ENCODE data around the gene STK11IP. TPM values are rescaled to one million over a fixed set of nuclear protein-coding genes. Genes with fewer than 3 reads are reported as not detected.

Gene STK11IP
- total RNA-seq, 2 donors from 2014 or later, result 18.3 to 60.3 TPM

GRCh38 chr2:219557791-219558785, 39.6 kb upstream of the STK11IP start:
- no peaks in the 10 kb centered on the region for H3K27me3 ChIP-seq (replicated peaks; ENCODE audit: insufficient read depth)
- TF ChIP-seq, protein P1, sequence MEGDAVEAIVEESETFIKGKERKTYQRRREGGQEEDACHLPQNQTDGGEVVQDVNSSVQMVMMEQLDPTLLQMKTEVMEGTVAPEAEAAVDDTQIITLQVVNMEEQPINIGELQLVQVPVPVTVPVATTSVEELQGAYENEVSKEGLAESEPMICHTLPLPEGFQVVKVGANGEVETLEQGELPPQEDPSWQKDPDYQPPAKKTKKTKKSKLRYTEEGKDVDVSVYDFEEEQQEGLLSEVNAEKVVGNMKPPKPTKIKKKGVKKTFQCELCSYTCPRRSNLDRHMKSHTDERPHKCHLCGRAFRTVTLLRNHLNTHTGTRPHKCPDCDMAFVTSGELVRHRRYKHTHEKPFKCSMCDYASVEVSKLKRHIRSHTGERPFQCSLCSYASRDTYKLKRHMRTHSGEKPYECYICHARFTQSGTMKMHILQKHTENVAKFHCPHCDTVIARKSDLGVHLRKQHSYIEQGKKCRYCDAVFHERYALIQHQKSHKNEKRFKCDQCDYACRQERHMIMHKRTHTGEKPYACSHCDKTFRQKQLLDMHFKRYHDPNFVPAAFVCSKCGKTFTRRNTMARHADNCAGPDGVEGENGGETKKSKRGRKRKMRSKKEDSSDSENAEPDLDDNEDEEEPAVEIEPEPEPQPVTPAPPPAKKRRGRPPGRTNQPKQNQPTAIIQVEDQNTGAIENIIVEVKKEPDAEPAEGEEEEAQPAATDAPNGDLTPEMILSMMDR (IDR thresholded peaks at IDR 0.05), result no peak
- TF ChIP-seq POLR2AphosphoS5 (IDR thresholded peaks at IDR 0.05) (no peak), POLR2A (IDR thresholded peaks at IDR 0.05) (no peak)
- no peaks in the 10 kb centered on the region for H3K9me3 ChIP-seq
- no peak overlapping the region for H3K4me3 ChIP-seq
- WGBS, result 93% methylated on average over 24 of the region's 25 CpGs
- H3K36me3 ChIP-seq, result peaks cover 0 to 3% of the 10 kb centered on the region in 2 donors
- DNase-seq (ENCODE audit: low spot score), result no peak
- intact Hi-C loops (cut with DNase I), result no loop called here
- H3K27ac ChIP-seq, result no peak overlapping the region
- peaks cover 2% of the 10 kb centered on the region for H3K4me1 ChIP-seq (replicated peaks)

DNA sequence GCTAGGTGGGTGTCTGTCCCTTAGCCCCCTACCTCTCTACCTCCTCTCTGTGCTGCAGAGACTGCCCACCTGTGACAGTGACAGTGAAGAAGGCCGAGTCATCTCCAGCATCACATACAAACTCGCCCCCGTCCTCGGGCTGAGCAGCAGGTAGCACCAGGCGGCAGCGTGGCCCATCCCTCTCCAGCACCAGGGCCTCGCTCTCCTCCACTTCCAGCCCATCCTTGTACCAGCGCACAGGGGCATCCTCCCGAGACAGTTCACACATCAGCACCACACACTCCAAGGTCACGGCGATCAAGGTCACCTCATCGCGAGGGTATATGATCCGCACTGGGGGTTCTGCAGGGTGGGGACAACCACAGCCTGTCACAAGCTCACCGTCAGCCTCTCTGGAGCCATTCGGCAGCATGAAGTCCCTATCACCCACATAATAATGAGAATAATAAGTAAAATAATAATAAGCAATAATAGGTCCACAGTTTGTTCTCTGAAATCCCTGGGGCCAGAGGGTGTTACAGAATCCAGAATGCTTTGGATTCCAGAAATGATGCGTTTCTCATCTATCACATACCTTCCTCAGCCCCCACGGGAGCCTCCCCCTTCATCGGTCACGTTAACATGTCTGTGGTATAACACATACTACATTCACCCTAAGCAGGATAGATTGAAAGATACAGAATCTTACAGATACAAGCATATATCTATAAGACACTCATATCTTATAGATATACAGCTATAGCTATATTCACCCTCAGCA, 38.3 kb upstream of the STK11IP start:
- Histone ChIP-seq H3K36me3 (peaks cover 0 to 3% of the 10 kb centered on the region in 2 donors), H3K27ac (no peak overlapping the region), H3K4me1 (replicated peaks) (no peaks in the 10 kb centered on the region), H3K27me3 (replicated peaks; ENCODE audit: insufficient read depth) (no peaks in the 10 kb centered on the region), H3K9me3 (no peaks in the 10 kb centered on the region), H3K4me3 (no peak overlapping the region)
- no peak for TF ChIP-seq POLR2AphosphoS5 (IDR thresholded peaks at IDR 0.05)
- TF ChIP-seq, protein P1 (IDR thresholded peaks at IDR 0.05), result no peak
- no peak for TF ChIP-seq POLR2A (IDR thresholded peaks at IDR 0.05)
- WGBS, result 95% methylated on average over 20 of the region's 20 CpGs
- no peak for DNase-seq (ENCODE audit: low spot score)
- intact Hi-C loops (cut with DNase I), result no loop called here

GRCh38 chr2:219560037-219560892, 37.4 kb upstream of the STK11IP start:
- intact Hi-C loops (cut with DNase I), result no loop called here
- Histone ChIP-seq H3K4me3 (no peak overlapping the region), H3K4me1 (replicated peaks) (no peaks in the 10 kb centered on the region), H3K9me3 (no peaks in the 10 kb centered on the region), H3K27me3 (replicated peaks; ENCODE audit: insufficient read depth) (no peaks in the 10 kb centered on the region), H3K36me3 (peaks cover 0 to 3% of the 10 kb centered on the region in 2 donors), H3K27ac (no peak overlapping the region)
- no peak for DNase-seq (ENCODE audit: low spot score)
- TF ChIP-seq, protein P1 (IDR thresholded peaks at IDR 0.05), result peak in 3 of 4 experiments; percentile 30 to 57 (median 49)
- TF ChIP-seq POLR2A (IDR thresholded peaks at IDR 0.05), result no peak
- WGBS, result 38% methylated on average over 8 of the region's 8 CpGs

GRCh38 chr2:219560893-219561178, 36.8 kb upstream of the STK11IP start:
- TF ChIP-seq POLR2A (IDR thresholded peaks at IDR 0.05), result no peak
- no peak overlapping the region for H3K4me3 ChIP-seq
- H3K27me3 ChIP-seq (replicated peaks; ENCODE audit: insufficient read depth), result no peaks in the 10 kb centered on the region
- DNase-seq (ENCODE audit: low spot score), result no peak
- intact Hi-C loops (cut with DNase I), result no loop called here
- no peaks in the 10 kb centered on the region for H3K9me3 ChIP-seq
- 86% methylated on average over 3 of the region's 3 CpGs for WGBS
- H3K27ac ChIP-seq, result no peak overlapping the region
- H3K36me3 ChIP-seq, result peaks cover 0 to 3% of the 10 kb centered on the region in 2 donors
- no peaks in the 10 kb centered on the region for H3K4me1 ChIP-seq (replicated peaks)
